ENCODE data around the gene TCF3.

TCF3 gene

GRCh38 chr19:1609680-1610474 lies 42.5 kb downstream of the TCF3 start:
- peaks cover 20% of the 10 kb centered on the region for H3K4me1 Mint-ChIP-seq (ENCODE audit: low read depth)
- no peaks in the 10 kb centered on the region for H3K9me3 Mint-ChIP-seq
- H3K27ac Mint-ChIP-seq, result no peak overlapping the region
- no peaks in the 10 kb centered on the region for H3K27me3 Mint-ChIP-seq (ENCODE audit: low read depth)
- DNase-seq (ENCODE audit: low spot score), result no peak
- H3K4me3 Mint-ChIP-seq, result peak overlapping the region; percentile 7
- peaks cover 18% of the 10 kb centered on the region for H3K36me3 Mint-ChIP-seq (ENCODE audit: low read depth)

GRCh38 chr19:1609103-1609396 lies 43.4 kb downstream of the TCF3 start:
- Mint-ChIP-seq H3K27ac (no peak overlapping the region), H3K36me3 (ENCODE audit: low read depth) (peaks cover 11% of the 10 kb centered on the region), H3K27me3 (ENCODE audit: low read depth) (no peaks in the 10 kb centered on the region), H3K4me3 (no peak overlapping the region), H3K9me3 (no peaks in the 10 kb centered on the region), H3K4me1 (ENCODE audit: low read depth) (peaks cover 22% of the 10 kb centered on the region)
- no peak for DNase-seq (ENCODE audit: low spot score)

GRCh38 chr19:1608359-1609102 lies 43.9 kb downstream of the TCF3 start:
- DNase-seq (ENCODE audit: low spot score), result no peak
- Mint-ChIP-seq H3K4me1 (ENCODE audit: low read depth) (peaks cover 22% of the 10 kb centered on the region), H3K9me3 (no peaks in the 10 kb centered on the region), H3K4me3 (peak overlapping the region; percentile 12), H3K27ac (peak overlapping the region; percentile 52), H3K27me3 (ENCODE audit: low read depth) (no peaks in the 10 kb centered on the region), H3K36me3 (ENCODE audit: low read depth) (peaks cover 11% of the 10 kb centered on the region)

- DNase-seq (ENCODE audit: low spot score), result no peak
- Mint-ChIP-seq H3K27me3 (ENCODE audit: low read depth) (no peaks in the 10 kb centered on the region), H3K4me1 (ENCODE audit: low read depth) (peaks cover 24% of the 10 kb centered on the region), H3K4me3 (peak overlapping the region; percentile 98), H3K9me3 (no peaks in the 10 kb centered on the region), H3K36me3 (ENCODE audit: low read depth) (peaks cover 13% of the 10 kb centered on the region), H3K27ac (peak overlapping the region; percentile 99)
Observed at GRCh38 chr19:1606138-1606651, 46.2 kb downstream of the TCF3 start.

- no peaks in the 10 kb centered on the region for H3K9me3 Mint-ChIP-seq
- peak; percentile 93 for DNase-seq (ENCODE audit: low spot score)
- H3K36me3 Mint-ChIP-seq (ENCODE audit: low read depth), result peaks cover 14% of the 10 kb centered on the region
- peaks cover 24% of the 10 kb centered on the region for H3K4me1 Mint-ChIP-seq (ENCODE audit: low read depth)
- no peaks in the 10 kb centered on the region for H3K27me3 Mint-ChIP-seq (ENCODE audit: low read depth)
- H3K27ac Mint-ChIP-seq, result peak within 1 kb of the TSS; percentile 99
- peak within 1 kb of the TSS; percentile 98 for H3K4me3 Mint-ChIP-seq
Observed at GRCh38 chr19:1605236-1606137, 46.9 kb downstream of the TCF3 start, which contains the start of gene UQCR11. Gene UQCR11 (minus strand): TSS chr19:1605462. CDS start chr19:1605409, 53 bp downstream.

- Mint-ChIP-seq H3K27ac (no peak overlapping the region), H3K36me3 (ENCODE audit: low read depth) (peaks cover 20% of the 10 kb centered on the region), H3K9me3 (no peaks in the 10 kb centered on the region), H3K4me1 (ENCODE audit: low read depth) (peaks cover 14% of the 10 kb centered on the region), H3K27me3 (ENCODE audit: low read depth) (no peaks in the 10 kb centered on the region), H3K4me3 (no peak overlapping the region)
- no peak for DNase-seq (ENCODE audit: low spot score)
Observed at GRCh38 chr19:1602091-1602707, 50.2 kb downstream of the TCF3 start.

- Mint-ChIP-seq H3K4me1 (ENCODE audit: low read depth) (peaks cover 12% of the 10 kb centered on the region), H3K27ac (no peak overlapping the region), H3K27me3 (ENCODE audit: low read depth) (no peaks in the 10 kb centered on the region), H3K4me3 (no peak overlapping the region), H3K36me3 (ENCODE audit: low read depth) (peaks cover 24% of the 10 kb centered on the region), H3K9me3 (no peaks in the 10 kb centered on the region)
- no peak for DNase-seq (ENCODE audit: low spot score)
Observed at GRCh38 chr19:1601613-1602064, 50.8 kb downstream of the TCF3 start.

- Mint-ChIP-seq H3K36me3 (ENCODE audit: low read depth) (peaks cover 30% of the 10 kb centered on the region), H3K4me3 (no peak overlapping the region), H3K27ac (no peak overlapping the region), H3K4me1 (ENCODE audit: low read depth) (peaks cover 5% of the 10 kb centered on the region), H3K27me3 (ENCODE audit: low read depth) (no peaks in the 10 kb centered on the region), H3K9me3 (no peaks in the 10 kb centered on the region)
- no peak for DNase-seq (ENCODE audit: low spot score)
Observed at GRCh38 chr19:1599460-1599846, 53.0 kb downstream of the TCF3 start.

- DNase-seq (ENCODE audit: low spot score), result no peak
- Mint-ChIP-seq H3K36me3 (ENCODE audit: low read depth) (peaks cover 30% of the 10 kb centered on the region), H3K27me3 (ENCODE audit: low read depth) (no peaks in the 10 kb centered on the region), H3K9me3 (no peaks in the 10 kb centered on the region), H3K27ac (no peak overlapping the region), H3K4me3 (no peak overlapping the region), H3K4me1 (ENCODE audit: low read depth) (peaks cover 2% of the 10 kb centered on the region)
Observed at GRCh38 chr19:1598777-1599459, 53.5 kb downstream of the TCF3 start.

GRCh38 chr19:1593501-1593772 lies 59.0 kb downstream of the TCF3 start:
- peaks cover 26% of the 10 kb centered on the region for H3K36me3 Mint-ChIP-seq (ENCODE audit: low read depth)
- no peak overlapping the region for H3K27ac Mint-ChIP-seq
- no peak for DNase-seq (ENCODE audit: low spot score)
- H3K4me1 Mint-ChIP-seq (ENCODE audit: low read depth), result peaks cover 10% of the 10 kb centered on the region
- H3K27me3 Mint-ChIP-seq (ENCODE audit: low read depth), result no peaks in the 10 kb centered on the region
- peak overlapping the region; percentile 91 for H3K4me3 Mint-ChIP-seq
- H3K9me3 Mint-ChIP-seq, result no peaks in the 10 kb centered on the region

GRCh38 chr19:1592755-1593500 lies 59.5 kb downstream of the TCF3 start, which contains the start of gene MBD3:
Gene MBD3 (minus strand): TSS chr19:1592865. CDS start chr19:1592631, 234 bp downstream.
- DNase-seq (ENCODE audit: low spot score), result peak; percentile 91
- peaks cover 10% of the 10 kb centered on the region for H3K4me1 Mint-ChIP-seq (ENCODE audit: low read depth)
- H3K36me3 Mint-ChIP-seq (ENCODE audit: low read depth), result peaks cover 26% of the 10 kb centered on the region
- peak within 1 kb of the TSS; percentile 91 for H3K27ac Mint-ChIP-seq
- H3K27me3 Mint-ChIP-seq (ENCODE audit: low read depth), result no peaks in the 10 kb centered on the region
- H3K4me3 Mint-ChIP-seq, result peak within 1 kb of the TSS; percentile 98
- H3K9me3 Mint-ChIP-seq, result no peaks in the 10 kb centered on the region

- H3K9me3 Mint-ChIP-seq, result no peaks in the 10 kb centered on the region
- peaks cover 11% of the 10 kb centered on the region for H3K4me1 Mint-ChIP-seq (ENCODE audit: low read depth)
- H3K27me3 Mint-ChIP-seq (ENCODE audit: low read depth), result no peaks in the 10 kb centered on the region
Observed at GRCh38 chr19:1592024-1592754, 60.2 kb downstream of the TCF3 start.

More at GRCh38 chr19:1592024-1592754, 60.2 kb downstream of the TCF3 start:
- Mint-ChIP-seq H3K27ac (peak overlapping the region; percentile 91), H3K36me3 (ENCODE audit: low read depth) (peaks cover 23% of the 10 kb centered on the region), H3K4me3 (peak overlapping the region; percentile 98)
- DNase-seq (ENCODE audit: low spot score), result peak; percentile 89
